Measurements from ENCODE around the gene TMEM39A. TPM values are rescaled to one million over a fixed set of nuclear protein-coding genes. Genes with fewer than 3 reads are reported as not detected.
A peak's percentile ranks its signal among the peaks of the same experiment; 100 is the strongest.

The TMEM39A gene
- total and polyA plus RNA-seq, 12 donors, result 10.4 to 70.5 (median 36.2) TPM

GRCh38 chr3:119457246-119457645 lies 6.2 kb downstream of the TMEM39A start:
- no peaks in the 10 kb centered on the region for H3K27me3 ChIP-seq
- H3K27ac ChIP-seq, result peak overlapping the region in 1 of 5 donors; percentile 38
- no peak overlapping the region for H3K4me3 ChIP-seq
- intact Hi-C loops (cut with DNase I), result no loop called here
- no peak for TF ChIP-seq POLR2A (IDR thresholded peaks at IDR 0.05)
- TF ChIP-seq, protein P1, sequence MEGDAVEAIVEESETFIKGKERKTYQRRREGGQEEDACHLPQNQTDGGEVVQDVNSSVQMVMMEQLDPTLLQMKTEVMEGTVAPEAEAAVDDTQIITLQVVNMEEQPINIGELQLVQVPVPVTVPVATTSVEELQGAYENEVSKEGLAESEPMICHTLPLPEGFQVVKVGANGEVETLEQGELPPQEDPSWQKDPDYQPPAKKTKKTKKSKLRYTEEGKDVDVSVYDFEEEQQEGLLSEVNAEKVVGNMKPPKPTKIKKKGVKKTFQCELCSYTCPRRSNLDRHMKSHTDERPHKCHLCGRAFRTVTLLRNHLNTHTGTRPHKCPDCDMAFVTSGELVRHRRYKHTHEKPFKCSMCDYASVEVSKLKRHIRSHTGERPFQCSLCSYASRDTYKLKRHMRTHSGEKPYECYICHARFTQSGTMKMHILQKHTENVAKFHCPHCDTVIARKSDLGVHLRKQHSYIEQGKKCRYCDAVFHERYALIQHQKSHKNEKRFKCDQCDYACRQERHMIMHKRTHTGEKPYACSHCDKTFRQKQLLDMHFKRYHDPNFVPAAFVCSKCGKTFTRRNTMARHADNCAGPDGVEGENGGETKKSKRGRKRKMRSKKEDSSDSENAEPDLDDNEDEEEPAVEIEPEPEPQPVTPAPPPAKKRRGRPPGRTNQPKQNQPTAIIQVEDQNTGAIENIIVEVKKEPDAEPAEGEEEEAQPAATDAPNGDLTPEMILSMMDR (IDR thresholded peaks at IDR 0.05), result no peak
- H3K4me1 ChIP-seq (replicated peaks in 1 of 2), result peaks cover 7 to 47% of the 10 kb centered on the region in 2 donors
- peaks cover 0 to 58% of the 10 kb centered on the region in 2 donors for H3K36me3 ChIP-seq (replicated peaks in 1 of 2)
- peak in 1 of 7 donors; percentile 12 for DNase-seq
- no peaks in the 10 kb centered on the region for H3K9me3 ChIP-seq (replicated peaks in 1 of 3)
- WGBS, 4 donors, result 78 to 91% (median 84%) methylated on average over 4 of the region's 4 CpGs

GRCh38 chr3:119456469-119456868 lies 6.9 kb downstream of the TMEM39A start:
- Histone ChIP-seq H3K36me3 (replicated peaks in 1 of 2) (peaks cover 0 to 61% of the 10 kb centered on the region in 2 donors), H3K4me1 (replicated peaks in 1 of 2) (peaks cover 0 to 39% of the 10 kb centered on the region in 2 donors), H3K27me3 (no peaks in the 10 kb centered on the region), H3K4me3 (no peak overlapping the region), H3K27ac (peak overlapping the region in 1 of 5 donors; percentile 38), H3K9me3 (replicated peaks in 1 of 3) (no peaks in the 10 kb centered on the region)
- no peak for TF ChIP-seq POLR2A (IDR thresholded peaks at IDR 0.05)
- TF ChIP-seq, protein P1 (IDR thresholded peaks at IDR 0.05), result no peak
- DNase-seq, result no peak
- WGBS, 4 donors, result 100% methylated on average over 1 of the region's 1 CpG
- intact Hi-C loops (cut with DNase I), result no loop called here

DNA sequence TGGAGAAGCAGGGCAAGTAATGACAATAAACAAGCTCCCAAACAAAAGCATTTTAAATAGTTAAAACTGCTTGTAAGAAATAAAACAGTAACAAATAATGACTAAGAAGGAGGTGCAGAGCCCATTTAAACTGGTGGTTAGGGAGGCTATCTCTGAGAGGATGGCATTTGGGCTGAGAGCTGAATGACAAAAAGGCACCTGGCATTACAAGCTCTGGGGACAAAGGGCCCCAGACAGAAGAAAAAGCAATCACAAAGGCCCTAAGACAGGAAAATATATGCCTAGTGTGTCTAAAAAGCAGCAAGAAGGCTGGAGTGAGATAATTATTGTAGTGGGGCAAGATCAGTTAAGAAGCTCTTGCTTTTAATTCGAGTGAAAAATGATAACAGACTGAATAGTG lies 9.6 kb downstream of the TMEM39A start:
- no peak for DNase-seq
- 76 to 89% (median 84%) methylated on average over 1 of the region's 1 CpG for WGBS, 4 donors
- H3K4me3 ChIP-seq, result no peak overlapping the region
- TF ChIP-seq POLR2A (IDR thresholded peaks at IDR 0.05), result no peak
- TF ChIP-seq, protein P1 (IDR thresholded peaks at IDR 0.05), result no peak
- intact Hi-C loops (cut with DNase I), result no loop called here
- H3K9me3 ChIP-seq (replicated peaks in 1 of 3), result no peaks in the 10 kb centered on the region
- peaks cover 0 to 19% of the 10 kb centered on the region in 2 donors for H3K4me1 ChIP-seq (replicated peaks in 1 of 2)
- peaks cover 0 to 74% of the 10 kb centered on the region in 2 donors for H3K36me3 ChIP-seq (replicated peaks in 1 of 2)
- no peaks in the 10 kb centered on the region for H3K27me3 ChIP-seq
- no peak overlapping the region for H3K27ac ChIP-seq

DNA sequence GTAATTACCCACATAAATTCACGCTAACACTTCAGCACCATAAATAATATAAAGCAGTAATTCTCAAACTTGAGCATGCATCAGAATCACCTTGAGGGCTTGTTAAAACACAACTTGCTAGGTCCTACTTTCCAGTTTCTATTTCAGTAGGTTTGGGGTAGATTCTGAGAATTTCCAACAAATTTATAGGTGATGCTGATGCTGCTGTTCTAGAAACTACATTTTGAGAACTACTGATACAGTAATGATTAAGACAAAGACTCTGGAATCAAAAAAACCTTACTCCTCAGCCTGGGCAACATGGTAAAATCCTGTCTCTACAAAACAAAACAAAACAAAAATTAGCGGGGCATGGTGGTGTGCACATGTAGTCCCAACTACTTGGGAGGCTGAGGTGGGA lies 18.8 kb downstream of the TMEM39A start:
- H3K9me3 ChIP-seq (replicated peaks in 1 of 3), result no peaks in the 10 kb centered on the region
- peaks cover 0 to 63% of the 10 kb centered on the region in 2 donors for H3K36me3 ChIP-seq (replicated peaks in 1 of 2)
- no peak overlapping the region for H3K27ac ChIP-seq
- no peaks in the 10 kb centered on the region for H3K4me1 ChIP-seq (replicated peaks in 1 of 2)
- H3K27me3 ChIP-seq, result no peaks in the 10 kb centered on the region
- H3K4me3 ChIP-seq, result no peak overlapping the region
- DNase-seq, result no peak
- intact Hi-C loops (cut with DNase I), result no loop called here
- TF ChIP-seq, protein P1 (IDR thresholded peaks at IDR 0.05), result no peak
- no peak for TF ChIP-seq POLR2A (IDR thresholded peaks at IDR 0.05)
- 96 to 100% (median 99%) methylated on average over 2 of the region's 2 CpGs for WGBS, 4 donors
